Endothelial cell of umbilical vein (primary cell): ENCODE results near the gene B3GALT4. TPM values are rescaled to one million over a fixed set of nuclear protein-coding genes. Genes with fewer than 3 reads are reported as not detected.
A peak's percentile ranks its signal among the peaks of the same experiment; 100 is the strongest.

Experiments used
- BruUV-seq: library from RNA; stranded (reverse); fragments of 400-500 nt; replicated peaks from 2 replicates; lab custom pipeline; 2021; lab: Mats Ljungman, UMichigan
- CTCF ChIA-PET: fragments of 300-600, 350-600 bp; sonication (Branson Sonifier 250); formaldehyde crosslinking; loops from one replicate; lab custom pipeline; 2021; ENCODE audit warnings: antibody characterized with exemption, inconsistent platforms; lab: Charles Lee
- POLR2A ChIA-PET: fragments of 300-600, 350-600 bp; sonication (Branson Sonifier 250); formaldehyde crosslinking; loops from one replicate; lab custom pipeline; 2021; ENCODE audit warnings: antibody characterized with exemption, inconsistent platforms; lab: Charles Lee
- DNase-seq: peaks from one replicate; pipeline ENCODE4 v3.0.0-alpha.2; 2011; ENCODE audit warnings: low read depth, low spot score
- FAIRE-seq: peaks from 2 replicates; lab custom pipeline; 2011; peaks lifted over from hg19 to GRCh38; lab: Jason Lieb, UNC
- H2AFZ ChIP-seq: 2 replicates; pipeline ENCODE4 v1.6.0; 2012; ENCODE audit warnings: low read depth, low read length, control low read depth, inconsistent platforms
- H3K27ac ChIP-seq: 2 replicates; pipeline ENCODE4 v1.5.1; 2011; ENCODE audit warnings: low read depth, mild to moderate bottlenecking, control low read depth, low read length, moderate library complexity; ENCODE audit not compliant: insufficient read depth
- H3K27me3 ChIP-seq, 2 experiments: 2 replicates each; pipeline versions ENCODE4 v1.6.0 to v1.6.1; 2011; ENCODE audit warnings: low read length in 2 of 2, mixed read lengths in 1 of 2; ENCODE audit not compliant: control insufficient read depth in 2 of 2, insufficient read depth in 2 of 2
- H3K36me3 ChIP-seq, 2 experiments: 2 replicates in 1 of 2; 3 replicates in 1 of 2; pipeline ENCODE4 v1.5.1; 2011; ENCODE audit warnings: low read length in 2 of 2, mild to moderate bottlenecking in 1 of 2, moderate library complexity in 1 of 2; ENCODE audit not compliant: control insufficient read depth in 2 of 2, insufficient read depth in 2 of 2; ENCODE audit errors: extremely low read depth in 1 of 2
- H3K4me1 ChIP-seq: 3 replicates; pipeline ENCODE4 v1.5.1; 2011; ENCODE audit warnings: mild to moderate bottlenecking, low read length; ENCODE audit not compliant: control insufficient read depth, insufficient read depth; ENCODE audit errors: extremely low read depth
- H3K4me2 ChIP-seq: 2 replicates; pipeline ENCODE4 v1.6.1; 2011; ENCODE audit warnings: low read length, control low read depth, mixed read lengths; ENCODE audit not compliant: insufficient read depth
- H3K4me3 ChIP-seq, 3 experiments: fragments of 200-600 bp in 1 of 3; sonication (generic), shearing (Covaris generic) in 1 of 3; replicated peaks in 1 of 3; 2 replicates each; pipeline ENCODE4 v1.5.1; 2011 to 2016; ENCODE audit warnings: control low read depth in 3 of 3, low read length in 3 of 3, mild to moderate bottlenecking in 2 of 3, inconsistent platforms in 1 of 3, low read depth in 1 of 3, moderate library complexity in 1 of 3; ENCODE audit not compliant: insufficient read depth in 1 of 3
- H3K79me2 ChIP-seq: 2 replicates; pipeline ENCODE4 v1.6.0; 2012; ENCODE audit warnings: low read length, inconsistent platforms; ENCODE audit not compliant: control insufficient read depth, insufficient read depth
- H3K9ac ChIP-seq: replicated peaks from 2 replicates; pipeline ENCODE3; 2011; ENCODE audit warnings: low read length, control low read depth; ENCODE audit not compliant: insufficient read depth; ENCODE audit errors: extremely low read depth
- H3K9me1 ChIP-seq: replicated peaks from 3 replicates; pipeline ENCODE4 v1.6.0; 2011; ENCODE audit warnings: mild to moderate bottlenecking, low read length; ENCODE audit not compliant: control insufficient read depth, insufficient read depth; ENCODE audit errors: extremely low read depth
- H3K9me3 ChIP-seq: replicated peaks from 2 replicates; pipeline ENCODE4 v1.5.1; 2012; ENCODE audit warnings: low read length, inconsistent platforms; ENCODE audit not compliant: control insufficient read depth, insufficient read depth
- H4K20me1 ChIP-seq: replicated peaks from 2 replicates; pipeline ENCODE3; 2011; ENCODE audit warnings: mild to moderate bottlenecking, low read length; ENCODE audit not compliant: control insufficient read depth, insufficient read depth; ENCODE audit errors: extremely low read depth
- EZH2 ChIP-seq: IDR thresholded peaks from 2 replicates; pipeline ENCODE4 v1.6.1; 2012; ENCODE audit warnings: borderline replicate concordance, low read depth, mild to moderate bottlenecking, moderate library complexity, low read length, inconsistent platforms; ENCODE audit not compliant: severe bottlenecking
- FOS ChIP-seq: IDR thresholded peaks from 2 replicates; pipeline ENCODE4 v1.6.1; 2011; ENCODE audit warnings: mild to moderate bottlenecking, low read length, moderate library complexity, borderline replicate concordance; ENCODE audit not compliant: insufficient read depth
- GATA2 ChIP-seq: IDR thresholded peaks from 2 replicates; pipeline ENCODE4 v1.7.0; 2011; ENCODE audit warnings: low read depth, mild to moderate bottlenecking, moderate library complexity, mixed read lengths, low read length; ENCODE audit not compliant: insufficient read length, insufficient read depth
- JUN ChIP-seq: IDR thresholded peaks from 2 replicates; pipeline ENCODE4 v1.6.1; 2011; ENCODE audit warnings: borderline replicate concordance, low read depth; ENCODE audit not compliant: insufficient read length, insufficient read depth
- MYC ChIP-seq: IDR thresholded peaks from one replicate; pipeline ENCODE4 v1.6.1; 2011; ENCODE audit warnings: mild to moderate bottlenecking, low read depth, low read length
- POLR2A ChIP-seq: IDR thresholded peaks from 2 replicates; pipeline ENCODE4 v1.6.1; 2012; ENCODE audit warnings: low read depth, mild to moderate bottlenecking, control low read depth, low read length
- POLR2AphosphoS5 ChIP-seq: IDR thresholded peaks from 2 replicates; pipeline ENCODE4 v1.6.1; 2012; ENCODE audit warnings: low read depth, mild to moderate bottlenecking, control low read depth, low read length, moderate library complexity; ENCODE audit not compliant: insufficient read depth
- dilution Hi-C: fragments of 300-500 bp; cut with MboI; formaldehyde crosslinking; loops from one replicate; pipeline ENCODE4 v1.15.0; 2019; ENCODE audit warnings: low sequenced_read_pairs; ENCODE audit not compliant: extremely low pct_ligation_motif_present
- intact Hi-C: fragments of 100-400 bp; cut with micrococcal nuclease; formaldehyde crosslinking; loops from one replicate; pipeline ENCODE4 v1.10.0; 2022
- polyA plus RNA-seq, 4 experiments: library from polyadenylated mRNA; depleted of rRNA in 3 of 4; stranded (reverse) in 3 of 4; unstranded in 1 of 4; fragments of >200 nt; gene quantifications; 2 replicates each; pipeline versions ENCODE4 v1.2.1 to v1.2.3, GENCODE V29; 2011 to 2012; ENCODE audit warnings: missing spikeins in 1 of 4
- total RNA-seq: library from RNA; stranded (reverse); gene quantifications from 2 replicates; pipeline ENCODE4 v1.2.3, GENCODE V29; 2021
- TF ChIP-seq, protein P1 (sequence below), 2 donors: IDR thresholded peaks; 1 replicate in 1 of 2; 2 replicates in 1 of 2; pipeline ENCODE4 v1.5.1; 2011; ENCODE audit warnings: low read length in 2 of 2, mild to moderate bottlenecking in 2 of 2, moderate library complexity in 2 of 2, control low read depth in 1 of 2, inconsistent platforms in 1 of 2, low read depth in 1 of 2; ENCODE audit not compliant: insufficient read depth in 1 of 2; ENCODE audit errors: extremely low read depth in 1 of 2
- TF ChIP-seq, protein P2 (sequence below): IDR thresholded peaks from 2 replicates; pipeline ENCODE4 v1.6.1; 2011; ENCODE audit not compliant: insufficient read depth, insufficient read length

The B3GALT4 gene
- total and polyA plus RNA-seq, 2 donors (not counting 3 experiments of a cell fraction or from before 2014, with no cell fraction given) = 4.5 to 5.6 TPM

DNA sequence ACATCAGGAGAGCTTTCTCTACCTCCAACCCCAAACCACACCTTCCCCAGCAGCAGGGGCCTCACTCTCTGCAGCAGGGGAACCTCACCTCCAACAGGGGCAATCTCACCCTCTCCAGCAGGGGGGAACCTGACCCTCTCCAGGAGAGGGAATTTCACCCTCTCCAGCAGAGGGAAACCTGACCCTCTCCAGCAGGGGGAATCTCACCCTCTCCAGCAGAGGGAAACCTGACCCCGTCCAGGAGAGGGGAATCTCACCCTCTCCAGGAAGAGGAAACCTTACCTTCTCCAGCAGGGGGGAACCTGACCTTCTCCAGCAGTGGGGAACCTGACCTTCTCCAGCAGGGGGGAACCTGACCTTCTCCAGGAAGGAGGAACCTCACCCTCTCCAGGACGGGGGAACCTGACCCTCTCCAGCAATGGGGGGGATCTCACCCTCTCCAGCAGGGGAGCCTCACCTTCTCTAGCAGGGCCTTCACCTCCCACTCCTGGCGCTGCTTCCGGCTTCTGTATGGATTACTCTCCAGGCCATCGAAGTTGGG lies 3.1 kb downstream of the B3GALT4 start:
- Histone ChIP-seq H3K36me3 (peaks cover 0 to 33% of the 10 kb centered on the region in 2 experiments), H3K4me1 (peaks cover 17% of the 10 kb centered on the region), H4K20me1 (no peaks in the 10 kb centered on the region), H3K9ac (no peak overlapping the region), H3K27ac (no peak overlapping the region), H3K9me3 (no peaks in the 10 kb centered on the region), H2AFZ (no peak overlapping the region), H3K4me2 (no peak overlapping the region), H3K27me3 (no peaks in the 10 kb centered on the region), H3K9me1 (no peaks in the 10 kb centered on the region), H3K4me3 (no peak overlapping the region), H3K79me2 (peaks cover 8% of the 10 kb centered on the region)
- DNase-seq (peak; percentile 64), FAIRE-seq (peak; percentile 24)
- POLR2A ChIA-PET = no interaction called here
- TF ChIP-seq POLR2A (no peak), POLR2AphosphoS5 (peak; percentile 12)
- TF ChIP-seq, protein P1, sequence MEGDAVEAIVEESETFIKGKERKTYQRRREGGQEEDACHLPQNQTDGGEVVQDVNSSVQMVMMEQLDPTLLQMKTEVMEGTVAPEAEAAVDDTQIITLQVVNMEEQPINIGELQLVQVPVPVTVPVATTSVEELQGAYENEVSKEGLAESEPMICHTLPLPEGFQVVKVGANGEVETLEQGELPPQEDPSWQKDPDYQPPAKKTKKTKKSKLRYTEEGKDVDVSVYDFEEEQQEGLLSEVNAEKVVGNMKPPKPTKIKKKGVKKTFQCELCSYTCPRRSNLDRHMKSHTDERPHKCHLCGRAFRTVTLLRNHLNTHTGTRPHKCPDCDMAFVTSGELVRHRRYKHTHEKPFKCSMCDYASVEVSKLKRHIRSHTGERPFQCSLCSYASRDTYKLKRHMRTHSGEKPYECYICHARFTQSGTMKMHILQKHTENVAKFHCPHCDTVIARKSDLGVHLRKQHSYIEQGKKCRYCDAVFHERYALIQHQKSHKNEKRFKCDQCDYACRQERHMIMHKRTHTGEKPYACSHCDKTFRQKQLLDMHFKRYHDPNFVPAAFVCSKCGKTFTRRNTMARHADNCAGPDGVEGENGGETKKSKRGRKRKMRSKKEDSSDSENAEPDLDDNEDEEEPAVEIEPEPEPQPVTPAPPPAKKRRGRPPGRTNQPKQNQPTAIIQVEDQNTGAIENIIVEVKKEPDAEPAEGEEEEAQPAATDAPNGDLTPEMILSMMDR (IDR thresholded peaks at IDR 0.05; ENCODE audit: extremely low read depth in 1 of 2, insufficient read depth in 1 of 2, low read depth in 1 of 2, low read length in 2 of 2) = peak; percentile 79 to 90
- no TSS peak for BruUV-seq
- intact Hi-C loops (loop anchor here (1.0 kb wide), 3 partner anchors 19 to 127 kb away; no protein-coding TSS in a partner anchor), dilution Hi-C loops (no loop called here)
- CTCF ChIA-PET = interaction anchor here (1.0 to 4.0 kb wide), 3 partner anchors 9 to 19 kb away, joined by 4 to 39 read pairs (median 7); partner anchors contain the start of genes PFDN6, RGL2 and WDR46

DNA sequence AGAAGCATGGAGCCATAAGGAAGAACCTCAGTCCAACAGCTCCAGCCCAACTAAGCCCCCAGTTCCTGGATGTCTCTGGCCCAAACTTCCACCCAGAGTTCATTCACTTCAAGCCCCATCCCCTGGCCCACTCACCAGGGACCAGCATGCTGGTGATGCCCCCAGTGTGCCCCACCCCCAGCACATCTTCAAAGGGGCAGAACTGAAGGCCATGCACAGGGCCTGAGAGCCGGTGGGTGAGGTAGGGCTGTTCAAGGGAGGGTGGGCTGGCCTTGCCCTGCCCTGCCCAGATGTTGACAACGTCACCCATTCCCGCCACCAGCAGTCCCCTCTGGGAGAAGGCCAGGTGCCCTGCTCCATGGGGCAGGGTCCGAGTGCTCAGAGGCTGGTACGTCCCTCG lies 3.6 kb downstream of the B3GALT4 start:
- no peak overlapping the region for H3K4me2 ChIP-seq
- no peaks in the 10 kb centered on the region for H3K9me3 ChIP-seq
- dilution Hi-C loops = no loop called here
- intact Hi-C loops = loop anchor here (1.0 kb wide), 3 partner anchors 19 to 127 kb away; no protein-coding TSS in a partner anchor
- no peaks in the 10 kb centered on the region for H3K27me3 ChIP-seq
- H3K9ac ChIP-seq = no peak overlapping the region
- no TSS peak for BruUV-seq
- H3K4me3 ChIP-seq = no peak overlapping the region
- peaks cover 0 to 33% of the 10 kb centered on the region in 2 experiments for H3K36me3 ChIP-seq
- FAIRE-seq = no peak
- ChIA-PET CTCF (interaction anchor here (2.2 to 2.6 kb wide), 2 partner anchors 9 to 19 kb away, joined by 7 to 10 read pairs; partner anchors contain the start of genes PFDN6, RGL2 and WDR46), POLR2A (no interaction called here)
- H3K79me2 ChIP-seq = peaks cover 3% of the 10 kb centered on the region
- H3K9me1 ChIP-seq = no peaks in the 10 kb centered on the region
- TF ChIP-seq, protein P1 (IDR thresholded peaks at IDR 0.05; ENCODE audit: extremely low read depth in 1 of 2, insufficient read depth in 1 of 2, low read depth in 1 of 2, low read length in 2 of 2) = no peak
- no peak for TF ChIP-seq MYC
- no peak for TF ChIP-seq JUN
- TF ChIP-seq EZH2 = no peak
- no peak for TF ChIP-seq POLR2AphosphoS5
- TF ChIP-seq FOS = no peak
- TF ChIP-seq GATA2 = no peak
- TF ChIP-seq, protein P2, sequence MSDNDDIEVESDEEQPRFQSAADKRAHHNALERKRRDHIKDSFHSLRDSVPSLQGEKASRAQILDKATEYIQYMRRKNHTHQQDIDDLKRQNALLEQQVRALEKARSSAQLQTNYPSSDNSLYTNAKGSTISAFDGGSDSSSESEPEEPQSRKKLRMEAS = no peak
- TF ChIP-seq POLR2A = no peak
- peaks cover 12% of the 10 kb centered on the region for H3K4me1 ChIP-seq
- no peak overlapping the region for H3K27ac ChIP-seq
- no peak for DNase-seq
- H4K20me1 ChIP-seq = no peaks in the 10 kb centered on the region
- H2AFZ ChIP-seq = no peak overlapping the region
